CD4-positive, alpha-beta memory T cell (primary cell): ENCODE measurements around the gene COG1. TPM values are rescaled to one million over a fixed set of nuclear protein-coding genes. Genes with fewer than 3 reads are reported as not detected.
A peak's percentile ranks its signal among the peaks of the same experiment; 100 is the strongest.

ENCODE experiments used
- CTCF ChIA-PET: fragments of 350-600 bp; sonication (Branson Sonifier 250); formaldehyde crosslinking; loops from one replicate; lab custom pipeline; 2021; ENCODE audit warnings: inconsistent platforms; ENCODE audit not compliant: partially characterized antibody; lab: Charles Lee
- POLR2A ChIA-PET: fragments of 350-600 bp; sonication (Branson Sonifier 250); formaldehyde crosslinking; loops from one replicate; lab custom pipeline; 2021; ENCODE audit not compliant: partially characterized antibody; lab: Charles Lee
- DNase-seq, 5 donors: peaks; one replicate each; pipeline versions ENCODE4 v3.0.0 to v3.0.0-alpha.2; 2020 to 2022; ENCODE audit warnings: mixed read lengths in 1 of 5
- H3K27ac ChIP-seq: one replicate; pipeline ENCODE4 v1.7.0; 2013; ENCODE audit warnings: low read depth, low read length
- H3K27me3 ChIP-seq: 2 replicates; pipeline ENCODE4 v1.7.0; 2013; ENCODE audit warnings: mild to moderate bottlenecking, low read length, moderate library complexity; ENCODE audit not compliant: insufficient read depth
- H3K36me3 ChIP-seq: 2 replicates; pipeline ENCODE4 v1.7.0; 2013; ENCODE audit warnings: mild to moderate bottlenecking, low read length, moderate library complexity; ENCODE audit not compliant: insufficient read depth
- H3K4me1 ChIP-seq: 2 replicates; pipeline ENCODE4 v1.7.0; 2013; ENCODE audit warnings: mild to moderate bottlenecking, low read length, moderate library complexity; ENCODE audit not compliant: insufficient read depth
- H3K4me3 ChIP-seq, 2 donors: one replicate each; pipeline ENCODE4 v1.7.0; 2013; ENCODE audit warnings: low read length in 2 of 2, mild to moderate bottlenecking in 1 of 2
- H3K9me3 ChIP-seq, 2 donors: one replicate each; pipeline ENCODE4 v1.7.0; 2013; ENCODE audit warnings: low read length in 2 of 2, control low read depth in 1 of 2; ENCODE audit not compliant: control insufficient read depth in 1 of 2
- H3K27ac Mint-ChIP-seq, 7 donors: one replicate each; pipeline ENCODE4 v1.8.0; 2020 to 2021; ENCODE audit warnings: mixed read lengths in 7 of 7, mild to moderate bottlenecking in 6 of 7, inconsistent platforms in 3 of 7, moderate library complexity in 3 of 7
- H3K27me3 Mint-ChIP-seq, 2 donors: one replicate each; pipeline ENCODE4 v1.8.0; 2020 to 2021; ENCODE audit warnings: mixed read lengths in 2 of 2
- H3K36me3 Mint-ChIP-seq, 2 donors: one replicate each; pipeline ENCODE4 v1.8.0; 2020 to 2021; ENCODE audit warnings: mixed read lengths in 2 of 2, inconsistent platforms in 1 of 2, mild to moderate bottlenecking in 1 of 2
- H3K4me1 Mint-ChIP-seq, 4 donors: one replicate each; pipeline ENCODE4 v1.8.0; 2020 to 2021; ENCODE audit warnings: mixed read lengths in 4 of 4, mild to moderate bottlenecking in 1 of 4
- H3K4me3 Mint-ChIP-seq, 8 donors: one replicate each; pipeline ENCODE4 v1.8.0; 2020 to 2021; ENCODE audit warnings: mixed read lengths in 8 of 8, mild to moderate bottlenecking in 7 of 8, moderate library complexity in 6 of 8, inconsistent platforms in 3 of 8
- H3K9me3 Mint-ChIP-seq, 8 donors: one replicate each; pipeline ENCODE4 v1.8.0; 2020 to 2021; ENCODE audit warnings: mixed read lengths in 8 of 8, mild to moderate bottlenecking in 5 of 8, inconsistent platforms in 3 of 8, moderate library complexity in 1 of 8
- intact Hi-C: fragments of 100-400 bp; cut with micrococcal nuclease; formaldehyde crosslinking; loops from one replicate; pipeline ENCODE4 v1.15.1; 2023
- polyA plus RNA-seq, 2 donors: library from polyadenylated mRNA; unstranded; fragments of 300-500 nt; fragmentation: Illumina TruSeq; gene quantifications; one replicate each; pipeline ENCODE4 v1.2.3, GENCODE V29; 2021
- total RNA-seq, 2 experiments: library from RNA; stranded (reverse); gene quantifications; one replicate each; pipeline ENCODE4 v1.2.3, GENCODE V29; 2021

Gene COG1
- total and polyA plus RNA-seq, 4 experiments from 2014 or later: 13.1 to 81.6 (median 57.1) TPM

DNA sequence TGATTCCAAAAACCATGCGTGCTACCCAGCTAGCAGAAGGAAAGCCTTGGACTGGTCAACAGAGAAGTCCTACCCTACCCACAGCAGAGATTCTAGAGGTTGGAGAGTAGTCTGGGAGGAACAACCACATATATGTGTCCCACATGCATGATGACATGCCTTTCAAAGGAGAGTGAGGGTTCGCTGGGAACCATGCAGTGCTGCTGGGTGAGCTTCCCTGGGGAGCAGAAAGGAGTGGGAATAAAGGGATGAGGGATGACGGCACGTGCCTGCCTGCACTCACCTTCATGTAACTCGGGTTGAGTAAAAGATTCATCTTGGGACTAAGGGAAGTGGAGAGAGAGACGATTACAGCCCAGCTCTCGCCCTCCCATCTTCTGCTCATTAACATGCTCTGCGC, 59.0 kb downstream of the COG1 start:
- DNase-seq: no peak
- H3K27ac Mint-ChIP-seq: no peak overlapping the region
- ChIA-PET CTCF (interaction anchor here (1.2 to 11.3 kb wide), 3 partner anchors 60 to 525 kb away, joined by 3 to 185 read pairs (median 5); no protein-coding TSS in a partner anchor), POLR2A (no interaction called here)
- Histone ChIP-seq H3K36me3 (peaks cover 3% of the 10 kb centered on the region), H3K4me3 (no peak overlapping the region), H3K4me1 (no peaks in the 10 kb centered on the region), H3K9me3 (no peaks in the 10 kb centered on the region), H3K27ac (no peak overlapping the region), H3K27me3 (no peaks in the 10 kb centered on the region)
- intact Hi-C loops: no loop called here
- H3K36me3 Mint-ChIP-seq: peaks cover 4 to 11% of the 10 kb centered on the region in 2 donors
- H3K4me3 Mint-ChIP-seq: no peak overlapping the region
- H3K4me1 Mint-ChIP-seq: peaks cover 0 to 5% (median 2%) of the 10 kb centered on the region in 4 donors
- H3K9me3 Mint-ChIP-seq: no peaks in the 10 kb centered on the region
- H3K27me3 Mint-ChIP-seq: peaks cover 0 to 2% of the 10 kb centered on the region in 2 donors

GRCh38 chr17:73255671-73256181, 62.9 kb downstream of the COG1 start:
- Mint-ChIP-seq H3K36me3 (no peaks in the 10 kb centered on the region), H3K9me3 (no peaks in the 10 kb centered on the region), H3K27me3 (peaks cover 0 to 2% of the 10 kb centered on the region in 2 donors), H3K27ac (peak overlapping the region in 2 of 7 donors; percentile 36 to 58), H3K4me1 (peaks cover 0 to 5% (median 2%) of the 10 kb centered on the region in 4 donors), H3K4me3 (no peak overlapping the region)
- Histone ChIP-seq H3K27ac (no peak overlapping the region), H3K4me3 (no peak overlapping the region), H3K36me3 (no peaks in the 10 kb centered on the region), H3K9me3 (no peaks in the 10 kb centered on the region), H3K27me3 (no peaks in the 10 kb centered on the region), H3K4me1 (no peaks in the 10 kb centered on the region)
- intact Hi-C loops: loop anchor here (1.0 to 5.0 kb wide), 4 partner anchors 64 to 702 kb away; no protein-coding TSS in a partner anchor
- DNase-seq: peak in 4 of 5 donors; percentile 32 to 49 (median 40)
- ChIA-PET POLR2A (no interaction called here), CTCF (interaction anchor here (0.6 to 11.3 kb wide), 28 partner anchors 9 to 921 kb away, joined by 3 to 185 read pairs (median 6); partner anchors contain the start of gene CDC42EP4)

DNA sequence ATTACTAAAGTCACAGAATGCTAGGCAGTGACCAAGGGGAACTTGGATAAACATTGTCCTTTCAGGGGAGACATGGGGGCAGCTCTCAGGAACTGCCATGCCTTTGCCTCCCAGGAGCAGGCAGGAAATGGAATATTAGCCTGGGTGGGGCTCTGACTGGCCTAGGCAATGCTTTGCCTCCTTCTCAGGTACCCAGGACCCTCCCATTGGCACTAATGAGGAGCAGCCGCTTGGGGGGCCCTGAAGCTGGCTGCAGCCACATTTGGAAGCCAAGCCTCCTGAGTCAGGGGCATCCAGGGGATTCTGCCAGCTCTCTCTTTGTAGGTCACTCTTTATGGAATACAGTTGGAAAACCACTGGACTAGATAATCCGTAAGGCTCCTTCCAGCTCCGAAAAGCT, 63.4 kb downstream of the COG1 start:
- H3K9me3 Mint-ChIP-seq: no peaks in the 10 kb centered on the region
- no peak overlapping the region for H3K27ac Mint-ChIP-seq
- no peak overlapping the region for H3K27ac ChIP-seq

GRCh38 chr17:73257516-73257915, 64.7 kb downstream of the COG1 start:
- H3K4me1 Mint-ChIP-seq: peaks cover 0 to 5% (median 2%) of the 10 kb centered on the region in 4 donors
- Histone ChIP-seq H3K27me3 (no peaks in the 10 kb centered on the region), H3K9me3 (no peaks in the 10 kb centered on the region), H3K4me1 (no peaks in the 10 kb centered on the region), H3K36me3 (no peaks in the 10 kb centered on the region), H3K27ac (no peak overlapping the region), H3K4me3 (no peak overlapping the region)
- POLR2A ChIA-PET: no interaction called here
- intact Hi-C loops: loop anchor here (5.0 kb wide), 1 partner anchor 700 kb away; no protein-coding TSS in a partner anchor
- peaks cover 0 to 2% of the 10 kb centered on the region in 2 donors for H3K27me3 Mint-ChIP-seq
- no peak for DNase-seq
- H3K27ac Mint-ChIP-seq: no peak overlapping the region
- H3K4me3 Mint-ChIP-seq: no peak overlapping the region
- CTCF ChIA-PET: interaction anchor here (0.7 to 11.3 kb wide), 2 partner anchors 112 to 452 kb away, joined by 3 to 185 read pairs; no protein-coding TSS in a partner anchor
- H3K9me3 Mint-ChIP-seq: no peaks in the 10 kb centered on the region
- H3K36me3 Mint-ChIP-seq: no peaks in the 10 kb centered on the region

More for the DNA sequence above, 63.4 kb downstream of the COG1 start:
- H3K27me3 Mint-ChIP-seq: peaks cover 0 to 2% of the 10 kb centered on the region in 2 donors
- ChIA-PET POLR2A (no interaction called here), CTCF (interaction anchor here (0.7 to 11.3 kb wide), 17 partner anchors 10 to 921 kb away, joined by 3 to 185 read pairs (median 7); partner anchors contain the start of gene CDC42EP4)
- no peaks in the 10 kb centered on the region for H3K36me3 ChIP-seq
- H3K4me3 ChIP-seq: no peak overlapping the region
- H3K9me3 ChIP-seq: no peaks in the 10 kb centered on the region
- no peak overlapping the region for H3K4me3 Mint-ChIP-seq
- DNase-seq: no peak
- no peaks in the 10 kb centered on the region for H3K36me3 Mint-ChIP-seq
- peaks cover 0 to 5% (median 2%) of the 10 kb centered on the region in 4 donors for H3K4me1 Mint-ChIP-seq
- intact Hi-C loops: loop anchor here (5.0 kb wide), 1 partner anchor 701 kb away; no protein-coding TSS in a partner anchor
- H3K4me1 ChIP-seq: no peaks in the 10 kb centered on the region
- no peaks in the 10 kb centered on the region for H3K27me3 ChIP-seq

Other genes starting within 250 kb of the COG1 start
- 10 to 100 TPM; 20.8 to 23.7 TPM for gene SLC39A11, start 100.4 kb upstream of the COG1 start, total RNA-seq
- 10 to 100 TPM; 15.9 to 20.0 TPM for gene SLC39A11, start 100.4 kb upstream of the COG1 start, polyA plus RNA-seq
- gene SSTR2, start 28.0 kb upstream of the COG1 start, total RNA-seq: not detected
- gene SSTR2, start 28.0 kb upstream of the COG1 start, polyA plus RNA-seq: not detected
- not detected for gene CPSF4L, start 68.8 kb downstream of the COG1 start, total RNA-seq
- gene CPSF4L, start 68.8 kb downstream of the COG1 start, polyA plus RNA-seq: not detected
- gene CDC42EP4, start 118.9 kb downstream of the COG1 start, total RNA-seq: 1 to 10 TPM; 1.1 to 1.4 TPM
- under 1 TPM; 0.37 to 0.92 TPM for gene CDC42EP4, start 118.9 kb downstream of the COG1 start, polyA plus RNA-seq